ENCODE data around the gene TAAR9. TPM values are rescaled to one million over a fixed set of nuclear protein-coding genes. Genes with fewer than 3 reads are reported as not detected.
A peak's percentile ranks its signal among the peaks of the same experiment; 100 is the strongest.

Gene TAAR9
- total and polyA plus RNA-seq, 2 experiments from 2014 or later, result not detected

GRCh38 chr6:132515386-132515785 is 22.7 kb upstream of the TAAR9 start:
- no peaks in the 10 kb centered on the region for H3K36me3 ChIP-seq (ENCODE audit: low read depth)
- H3K4me2 ChIP-seq (ENCODE audit: unreplicated experiment), result no peak overlapping the region
- 81 to 83% methylated on average over 2 of the region's 2 CpGs for WGBS, 2 experiments (ENCODE audit: low coverage in 1 of 2, low lambda C conversion rate in 2 of 2, missing lambda C conversion rate in 2 of 2)
- H3K4me3 ChIP-seq, result no peak overlapping the region
- H3K9ac ChIP-seq, result no peak overlapping the region
- peaks cover 24% of the 10 kb centered on the region for H3K79me2 ChIP-seq (ENCODE audit: insufficient read depth)
- H3K4me1 ChIP-seq (ENCODE audit: insufficient read depth), result peaks cover 30% of the 10 kb centered on the region
- no peaks in the 10 kb centered on the region for H3K27me3 ChIP-seq (replicated peaks; ENCODE audit: insufficient read depth)
- H3K9me2 ChIP-seq (ENCODE audit: insufficient read depth), result no peaks in the 10 kb centered on the region
- no peak overlapping the region for H3K27ac ChIP-seq
- in situ Hi-C loops (cut with MboI), result no loop called here
- peak; percentile 18 for DNase-seq
- no peak overlapping the region for H2AFZ ChIP-seq
- peaks cover 16% of the 10 kb centered on the region for H3F3A ChIP-seq (ENCODE audit: insufficient read depth)
- H4K20me1 ChIP-seq (ENCODE audit: insufficient read depth), result peaks cover 3% of the 10 kb centered on the region; the same call in 1 of the 2 replicates
- TF ChIP-seq EZH2phosphoT487 (IDR thresholded peaks at IDR 0.05; ENCODE audit: insufficient read depth, low read depth) (no peak), EZH2 (IDR thresholded peaks at IDR 0.05; ENCODE audit: insufficient read depth, poor library complexity, severe bottlenecking) (no peak)
- no peaks in the 10 kb centered on the region for H3K9me3 ChIP-seq (ENCODE audit: low read depth)

- Histone ChIP-seq H3K4me3 (0 out of 2 replicates have a peak overlapping the region, but pooled peaks have one; percentile 21), H3K27me3 (replicated peaks; ENCODE audit: insufficient read depth) (no peaks in the 10 kb centered on the region), H3K9ac (no peak overlapping the region), H2AFZ (0 out of 2 replicates have a peak overlapping the region, but pooled peaks have one; percentile 8), H3F3A (ENCODE audit: insufficient read depth) (peaks cover 8% of the 10 kb centered on the region), H4K20me1 (ENCODE audit: insufficient read depth) (no peaks in the 10 kb centered on the region), H3K9me3 (ENCODE audit: low read depth) (no peaks in the 10 kb centered on the region), H3K9me2 (ENCODE audit: insufficient read depth) (no peaks in the 10 kb centered on the region), H3K79me2 (ENCODE audit: insufficient read depth) (no peaks in the 10 kb centered on the region), H3K4me2 (ENCODE audit: unreplicated experiment) (peak overlapping the region; percentile 52), H3K36me3 (ENCODE audit: low read depth) (no peaks in the 10 kb centered on the region), H3K27ac (peak overlapping the region; percentile 57), H3K4me1 (ENCODE audit: insufficient read depth) (peaks cover 15% of the 10 kb centered on the region)
- no peak for TF ChIP-seq EZH2phosphoT487 (IDR thresholded peaks at IDR 0.05; ENCODE audit: insufficient read depth, low read depth)
- TF ChIP-seq EZH2 (IDR thresholded peaks at IDR 0.05; ENCODE audit: insufficient read depth, poor library complexity, severe bottlenecking), result no peak
- peak; percentile 89 for DNase-seq
- in situ Hi-C loops (cut with MboI), result no loop called here
- WGBS, 2 experiments (ENCODE audit: low coverage in 1 of 2, low lambda C conversion rate in 2 of 2, missing lambda C conversion rate in 2 of 2), result 39 to 43% methylated on average over 2 of the region's 2 CpGs
Measured at GRCh38 chr6:132520953-132521352, 17.1 kb upstream of the TAAR9 start.

- Histone ChIP-seq H3K79me2 (ENCODE audit: insufficient read depth) (no peaks in the 10 kb centered on the region), H3K36me3 (ENCODE audit: low read depth) (no peaks in the 10 kb centered on the region), H3K9me3 (ENCODE audit: low read depth) (no peaks in the 10 kb centered on the region), H3K4me1 (ENCODE audit: insufficient read depth) (peaks cover 15% of the 10 kb centered on the region), H3F3A (ENCODE audit: insufficient read depth) (peaks cover 8% of the 10 kb centered on the region), H3K27ac (no peak overlapping the region), H3K9ac (no peak overlapping the region), H3K27me3 (replicated peaks; ENCODE audit: insufficient read depth) (no peaks in the 10 kb centered on the region), H3K4me2 (ENCODE audit: unreplicated experiment) (no peak overlapping the region), H3K9me2 (ENCODE audit: insufficient read depth) (no peaks in the 10 kb centered on the region), H2AFZ (no peak overlapping the region), H3K4me3 (no peak overlapping the region), H4K20me1 (ENCODE audit: insufficient read depth) (no peaks in the 10 kb centered on the region)
- in situ Hi-C loops (cut with MboI), result loop anchor here (25.0 kb wide), 1 partner anchor 263 kb away; the partner anchor contains the start of gene SLC18B1
- TF ChIP-seq EZH2phosphoT487 (IDR thresholded peaks at IDR 0.05; ENCODE audit: insufficient read depth, low read depth) (no peak), EZH2 (IDR thresholded peaks at IDR 0.05; ENCODE audit: insufficient read depth, poor library complexity, severe bottlenecking) (no peak)
- no peak for DNase-seq
- 83 to 84% methylated on average over 5 of the region's 5 CpGs for WGBS, 2 experiments (ENCODE audit: low coverage in 1 of 2, low lambda C conversion rate in 2 of 2, missing lambda C conversion rate in 2 of 2)
Measured at GRCh38 chr6:132524646-132525045, 13.4 kb upstream of the TAAR9 start.

GRCh38 chr6:132525866-132526265 is 12.2 kb upstream of the TAAR9 start:
- WGBS, 2 experiments (ENCODE audit: low coverage in 1 of 2, low lambda C conversion rate in 2 of 2, missing lambda C conversion rate in 2 of 2), result 85 to 90% methylated on average over 4 of the region's 4 CpGs
- H3F3A ChIP-seq (ENCODE audit: insufficient read depth), result peaks cover 6% of the 10 kb centered on the region
- no peaks in the 10 kb centered on the region for H3K36me3 ChIP-seq (ENCODE audit: low read depth)
- no peak overlapping the region for H2AFZ ChIP-seq
- H4K20me1 ChIP-seq (ENCODE audit: insufficient read depth), result no peaks in the 10 kb centered on the region
- in situ Hi-C loops (cut with MboI), result loop anchor here (25.0 kb wide), 1 partner anchor 261 kb away; the partner anchor contains the start of gene SLC18B1
- no peaks in the 10 kb centered on the region for H3K79me2 ChIP-seq (ENCODE audit: insufficient read depth)
- H3K4me2 ChIP-seq (ENCODE audit: unreplicated experiment), result no peak overlapping the region
- H3K27me3 ChIP-seq (replicated peaks; ENCODE audit: insufficient read depth), result no peaks in the 10 kb centered on the region
- DNase-seq, result no peak
- H3K9me2 ChIP-seq (ENCODE audit: insufficient read depth), result no peaks in the 10 kb centered on the region
- TF ChIP-seq EZH2 (IDR thresholded peaks at IDR 0.05; ENCODE audit: insufficient read depth, poor library complexity, severe bottlenecking) (no peak), EZH2phosphoT487 (IDR thresholded peaks at IDR 0.05; ENCODE audit: insufficient read depth, low read depth) (no peak)
- H3K27ac ChIP-seq, result no peak overlapping the region
- H3K4me1 ChIP-seq (ENCODE audit: insufficient read depth), result peaks cover 12% of the 10 kb centered on the region
- no peaks in the 10 kb centered on the region for H3K9me3 ChIP-seq (ENCODE audit: low read depth)
- no peak overlapping the region for H3K9ac ChIP-seq
- no peak overlapping the region for H3K4me3 ChIP-seq
